Heart right ventricle (tissue), 16 donors: ENCODE measurements around the gene NUBPL. TPM values are rescaled to one million over a fixed set of nuclear protein-coding genes. Genes with fewer than 3 reads are reported as not detected.

ENCODE experiments used
- ATAC-seq, 8 donors: fragments of 200-7000 bp; cut with Tn5 transposase; one replicate each; pipeline ENCODE4 v1.9.1; 2020; ENCODE audit warnings: mild to moderate bottlenecking in 8 of 8, moderate library complexity in 8 of 8, moderate number of reproducible peaks in 1 of 8
- DNase-seq, 2 donors: peaks; one replicate each; pipeline ENCODE4 v3.0.0-alpha.2; 2020
- H3K27ac ChIP-seq, 10 donors: fragments of 200-600 bp; sonication (generic) in 2 of 10; one replicate each; pipeline versions ENCODE4 v1.5.0 to v1.8.0; 2020 to 2022; ENCODE audit warnings: mild to moderate bottlenecking in 3 of 10
- H3K27me3 ChIP-seq, 7 donors: fragments of 200-600 bp; one replicate each; pipeline ENCODE4 v1.8.0; 2021 to 2022; ENCODE audit warnings: mild to moderate bottlenecking in 2 of 7
- H3K36me3 ChIP-seq, 9 donors: fragments of 200-600 bp; sonication (generic) in 1 of 9; one replicate each; pipeline versions ENCODE4 v1.5.0 to v1.8.0; 2020 to 2022; ENCODE audit warnings: mild to moderate bottlenecking in 2 of 9
- H3K4me1 ChIP-seq, 9 donors: fragments of 200-600 bp; sonication (generic) in 1 of 9; one replicate each; pipeline versions ENCODE4 v1.5.0 to v1.8.0; 2020 to 2022; ENCODE audit warnings: mild to moderate bottlenecking in 4 of 9
- H3K4me3 ChIP-seq, 10 donors: fragments of 200-600 bp; sonication (generic) in 2 of 10; one replicate each; pipeline versions ENCODE4 v1.5.0 to v1.8.0; 2020 to 2022; ENCODE audit warnings: mild to moderate bottlenecking in 7 of 10, moderate library complexity in 2 of 10
- H3K9me3 ChIP-seq, 11 donors: fragments of 200-600 bp in 10 of 11; sonication (generic) in 2 of 11; one replicate each; pipeline versions ENCODE4 v1.5.0 to v1.8.0; 2013 to 2022; ENCODE audit warnings: mild to moderate bottlenecking in 2 of 11, control low read depth in 1 of 11, moderate library complexity in 1 of 11
- WGBS, 2 donors: extraction: QIAGEN DNeasy Blood & Tissue Kit; methylation state at CpG; one replicate each; pipeline ENCODE4 v1.1.7; 2013; ENCODE audit warnings: inconsistent platforms in 1 of 2; 5-methylcytosine and 5-hydroxymethylcytosine counted together
- intact Hi-C, 10 donors: fragments of 100-400 bp; cut with DNase I; formaldehyde crosslinking; loops; one replicate each; pipeline versions ENCODE4 v1.11.1 to v1.14.2; 2022
- polyA plus RNA-seq, 2 donors: library from polyadenylated mRNA; stranded (reverse); fragments of 200-250 nt; gene quantifications; one replicate each; pipeline ENCODE4 v1.2.3, GENCODE V29; 2013
- total RNA-seq, 10 donors: library from RNA; stranded (reverse); fragmentation: NEBNext Ultra II Directional in 3 of 10; extraction: Animal tissue kit (Norgen Biotek cat#: 25700) in 3 of 10; gene quantifications; one replicate each; pipeline versions ENCODE4 v1.2.1 to v1.2.4, GENCODE V29; 2021 to 2023
- TF ChIP-seq, protein P1 (sequence below), 9 donors: fragments of 200-600 bp; sonication (generic) in 2 of 9; IDR thresholded peaks; one replicate each; pipeline versions ENCODE4 v1.5.0 to v1.8.0; 2021 to 2022; ENCODE audit warnings: antibody characterized with exemption in 9 of 9, mild to moderate bottlenecking in 5 of 9, moderate library complexity in 1 of 9
- donor health status: Arrhythmogenic right ventricular cardiomyopathy.
- donor health status: ischemic (EF 13 %, LVEDD 7.1; RV severe dilation, severe dysfunction).
- donor health status: healthy with polysubstance abuse.
- donor health status: DM: no; HTN: yes; CAD: no.
- donor health status: DM: no; HTN: no; CAD: no.
- donor health status: ischemic (EF 25% LVEDD 6.9; RV normal size, moderate dysfunction).
- donor health status: ischemic (EF 25% LVEDD 5.7; RV mildly dilated, moderate dysfunction).
- donor health status: healthy.
- donor health status: DM: yes; HTN: yes; CAD: no.
- donor health status: Ischemic cardiomyopathy.
- donor health status: ischemic (EF 35%, LVEDD 5.7; RV mildly dilated, moderate dysfunction).
- donor health status: nonischemic (EF 11% LVEDD 7.7; RV severe dilation, severe dysfunction).
- donor health status: DM: yes; HTN: yes; CAD: no.
- donor health status: PGD.
- donor health status: ischemic (EF 29% LVEDD 5.4; RV normal size, mild dysfunction).
- donor health status: nonischemic (EF 23%, LVEDD 6.1; RV moderate dilation, normal function).

NUBPL gene
- total and polyA plus RNA-seq, 12 donors = 4.0 to 32.0 (median 24.1) TPM

DNA sequence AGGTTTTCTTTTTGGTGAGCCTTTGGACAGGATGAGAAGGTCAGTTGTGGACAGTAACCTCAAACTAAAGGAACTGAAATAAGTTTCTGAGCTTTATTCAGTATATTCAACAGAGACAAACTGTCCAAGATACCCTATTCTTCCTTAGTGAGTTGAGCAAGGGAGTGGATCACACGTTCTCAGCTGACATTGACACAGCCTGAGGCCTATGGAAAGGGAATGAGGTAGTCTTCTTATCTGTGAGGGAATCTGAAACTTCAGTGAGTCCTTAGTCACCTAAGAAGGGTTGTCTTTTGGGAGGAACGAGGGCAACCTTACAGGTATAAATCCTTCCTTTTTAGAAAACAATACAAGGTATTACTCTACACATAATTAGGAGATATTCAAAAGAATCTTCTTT lies 5.0 kb upstream of the NUBPL start:
- Histone ChIP-seq H3K36me3 (no peaks in the 10 kb centered on the region), H3K4me1 (peaks cover 0 to 7% (median 0%) of the 10 kb centered on the region in 9 donors), H3K27ac (no peak overlapping the region), H3K4me3 (no peak overlapping the region), H3K9me3 (no peaks in the 10 kb centered on the region), H3K27me3 (peaks cover 0 to 14% (median 0%) of the 10 kb centered on the region in 7 donors)
- ATAC-seq = no peak
- 71 to 74% methylated on average over 2 of the region's 2 CpGs for WGBS, 2 donors
- TF ChIP-seq, protein P1, sequence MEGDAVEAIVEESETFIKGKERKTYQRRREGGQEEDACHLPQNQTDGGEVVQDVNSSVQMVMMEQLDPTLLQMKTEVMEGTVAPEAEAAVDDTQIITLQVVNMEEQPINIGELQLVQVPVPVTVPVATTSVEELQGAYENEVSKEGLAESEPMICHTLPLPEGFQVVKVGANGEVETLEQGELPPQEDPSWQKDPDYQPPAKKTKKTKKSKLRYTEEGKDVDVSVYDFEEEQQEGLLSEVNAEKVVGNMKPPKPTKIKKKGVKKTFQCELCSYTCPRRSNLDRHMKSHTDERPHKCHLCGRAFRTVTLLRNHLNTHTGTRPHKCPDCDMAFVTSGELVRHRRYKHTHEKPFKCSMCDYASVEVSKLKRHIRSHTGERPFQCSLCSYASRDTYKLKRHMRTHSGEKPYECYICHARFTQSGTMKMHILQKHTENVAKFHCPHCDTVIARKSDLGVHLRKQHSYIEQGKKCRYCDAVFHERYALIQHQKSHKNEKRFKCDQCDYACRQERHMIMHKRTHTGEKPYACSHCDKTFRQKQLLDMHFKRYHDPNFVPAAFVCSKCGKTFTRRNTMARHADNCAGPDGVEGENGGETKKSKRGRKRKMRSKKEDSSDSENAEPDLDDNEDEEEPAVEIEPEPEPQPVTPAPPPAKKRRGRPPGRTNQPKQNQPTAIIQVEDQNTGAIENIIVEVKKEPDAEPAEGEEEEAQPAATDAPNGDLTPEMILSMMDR (IDR thresholded peaks at IDR 0.05) = no peak
- intact Hi-C loops = no loop called here
- DNase-seq = no peak

DNA sequence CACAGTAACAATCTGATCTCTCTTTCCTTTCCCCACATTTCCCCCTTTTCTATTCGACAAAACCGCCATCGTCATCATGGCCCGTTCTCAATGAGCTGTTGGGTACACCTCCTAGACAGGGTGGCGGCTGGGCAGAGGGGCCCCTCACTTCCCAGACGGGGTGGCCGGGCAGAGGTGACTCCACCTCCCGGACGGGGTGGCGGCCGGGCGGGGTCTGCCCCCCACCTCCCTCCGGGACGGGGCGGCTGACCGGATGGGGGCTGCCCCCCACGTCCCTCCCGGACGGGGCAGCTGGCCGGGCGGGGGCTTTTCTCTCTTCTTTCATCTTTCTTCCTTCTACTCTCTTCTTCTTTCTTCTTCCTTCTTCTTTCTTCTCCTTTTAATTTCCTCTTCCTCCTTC lies 1.3 kb upstream of the NUBPL start:
- WGBS, 2 donors = 95 to 97% methylated on average over 20 to 21 of the region's 21 CpGs
- intact Hi-C loops = loop anchor here in 3 of 10 donors (5.0 to 10.0 kb wide), 3 partner anchors 367 to 692 kb away; partner anchors contain the start of gene ARHGAP5 (in 3 of the 3)
- Histone ChIP-seq H3K36me3 (peaks cover 0 to 3% (median 0%) of the 10 kb centered on the region in 9 donors), H3K4me3 (no peak overlapping the region), H3K4me1 (peaks cover 0 to 29% (median 9%) of the 10 kb centered on the region in 9 donors), H3K27me3 (peaks cover 0 to 5% (median 0%) of the 10 kb centered on the region in 7 donors), H3K9me3 (no peaks in the 10 kb centered on the region), H3K27ac (no peak overlapping the region)
- DNase-seq (peak in 1 of 2 donors; percentile 13), ATAC-seq (no peak)
- TF ChIP-seq, protein P1 (IDR thresholded peaks at IDR 0.05) = no peak

DNA sequence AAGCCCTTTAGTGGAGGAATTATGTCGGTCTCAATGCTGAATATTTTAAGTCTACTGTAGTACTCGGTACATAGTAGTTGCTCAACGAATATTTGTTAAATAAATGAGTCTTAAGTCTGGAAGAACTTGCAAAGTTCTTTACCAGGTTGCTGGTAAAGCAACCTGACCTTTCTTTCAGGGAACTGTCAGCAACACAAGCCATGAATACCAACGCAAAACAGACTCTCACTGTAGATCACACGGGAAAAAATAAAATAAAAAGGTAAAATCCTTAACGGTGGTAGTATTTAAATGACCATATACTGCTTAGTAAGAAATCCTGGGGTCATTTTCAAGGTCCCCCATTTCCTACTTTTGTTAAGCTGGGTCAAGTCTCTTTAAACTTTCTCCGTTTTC lies 447 bp upstream of the NUBPL start:
- ATAC-seq = peak in 3 of 8 donors; percentile 4 to 41 (median 6)
- no peak for DNase-seq
- peaks cover 0 to 29% (median 9%) of the 10 kb centered on the region in 9 donors for H3K4me1 ChIP-seq
- peaks cover 0 to 11% (median 0%) of the 10 kb centered on the region in 9 donors for H3K36me3 ChIP-seq
- intact Hi-C loops = loop anchor here in 3 of 10 donors (5.0 to 10.0 kb wide), 3 partner anchors 367 to 692 kb away; partner anchors contain the start of gene ARHGAP5 (in 3 of the 3)
- H3K27me3 ChIP-seq = no peaks in the 10 kb centered on the region
- H3K9me3 ChIP-seq = no peaks in the 10 kb centered on the region
- H3K4me3 ChIP-seq = peak overlapping the region; percentile 5 to 91 (median 79)
- peak overlapping the region in 9 of 10 donors; percentile 78 to 95 (median 85) for H3K27ac ChIP-seq
- WGBS, 2 donors = 45 to 48% methylated on average over 7 of the region's 7 CpGs
- TF ChIP-seq, protein P1 (IDR thresholded peaks at IDR 0.05) = no peak

DNA sequence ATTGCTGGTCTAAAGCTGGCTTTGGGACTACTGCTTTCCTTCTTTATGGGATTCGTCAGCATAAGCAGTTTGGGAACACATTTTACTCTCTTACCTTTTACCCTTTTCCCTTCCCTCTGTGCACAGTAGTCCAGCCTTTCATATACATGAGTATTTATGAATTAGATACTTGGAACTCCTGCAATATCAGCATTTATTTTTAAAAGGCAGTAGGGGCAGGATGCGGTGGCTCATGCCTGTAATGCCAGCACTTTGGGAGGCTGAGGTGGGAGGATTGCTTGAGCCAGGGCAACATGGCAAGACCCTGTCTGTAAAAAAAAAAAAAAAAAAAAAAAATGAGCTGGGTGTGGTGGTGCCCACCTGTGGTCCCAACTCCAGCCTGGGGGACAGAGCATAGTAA lies 3.0 kb downstream of the NUBPL start:
- H3K4me1 ChIP-seq = peaks cover 0 to 45% (median 20%) of the 10 kb centered on the region in 9 donors

More for the DNA sequence above, 3.0 kb downstream of the NUBPL start:
- no peak for DNase-seq
- 92 to 95% methylated on average over 2 of the region's 2 CpGs for WGBS, 2 donors
- TF ChIP-seq, protein P1 (IDR thresholded peaks at IDR 0.05) = no peak
- Histone ChIP-seq H3K36me3 (peaks cover 0 to 24% (median 0%) of the 10 kb centered on the region in 9 donors), H3K9me3 (no peaks in the 10 kb centered on the region), H3K27me3 (no peaks in the 10 kb centered on the region), H3K4me3 (no peak overlapping the region), H3K27ac (no peak overlapping the region)
- ATAC-seq = no peak
- intact Hi-C loops = loop anchor here in 3 of 10 donors (5.0 to 10.0 kb wide), 3 partner anchors 363 to 688 kb away; partner anchors contain the start of gene ARHGAP5 (in 3 of the 3)
